Activated T-helper 1 cell treated with Interleukin-2 at 50 U/mL for 16 hours (primary cell): Measurements from ENCODE around the gene XCL1.
A peak's percentile ranks its signal among the peaks of the same experiment; 100 is the strongest.
"Not testable (repeated sequence)": the region's sequence is repeated elsewhere in the genome, so short reads cannot be mapped to it uniquely, and the experiment has no call there.

ENCODE experiments used
- DNase-seq: peaks from one replicate; pipeline ENCODE4 v3.0.0-alpha.2; 2020; ENCODE audit warnings: low read depth

Gene XCL1

DNA sequence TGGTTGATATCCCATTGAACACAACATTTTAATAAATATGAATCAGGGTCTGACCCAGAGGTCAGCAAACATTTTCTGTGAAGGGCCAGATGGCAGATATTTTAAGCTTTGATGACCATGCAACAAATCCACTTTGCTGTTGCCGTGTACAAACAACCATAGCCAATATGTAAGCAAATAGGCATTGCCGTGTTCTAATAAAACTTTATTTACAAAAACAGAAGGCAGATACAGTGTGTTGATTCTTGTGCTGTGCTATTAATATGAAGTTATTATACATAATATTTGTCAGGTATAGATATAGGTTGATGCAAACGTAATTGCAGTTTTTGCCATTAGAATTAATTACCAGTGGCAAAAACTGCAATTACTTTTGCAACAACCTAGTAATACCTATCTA is 8.8 kb upstream of the XCL1 start:
- no peak for DNase-seq

DNA sequence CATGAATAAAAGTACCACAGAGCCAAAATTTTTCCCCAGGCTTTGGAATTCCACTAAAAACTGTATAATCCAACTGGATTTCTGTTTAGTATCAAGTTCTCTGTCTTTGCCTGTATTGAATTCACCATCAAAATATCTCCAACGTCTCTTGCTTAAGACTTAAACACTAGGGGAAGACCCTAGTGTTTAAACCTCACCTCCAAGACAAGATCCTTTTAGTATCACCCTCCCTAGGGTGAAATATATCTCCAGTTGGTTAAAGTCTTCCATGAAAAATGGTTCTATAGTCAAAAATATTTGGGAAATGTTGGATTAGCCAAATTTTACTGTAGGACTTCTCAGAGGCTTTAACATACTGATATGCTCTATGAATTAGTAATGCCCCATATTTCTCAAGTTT is 8.1 kb upstream of the XCL1 start:
- DNase-seq: no peak

DNA sequence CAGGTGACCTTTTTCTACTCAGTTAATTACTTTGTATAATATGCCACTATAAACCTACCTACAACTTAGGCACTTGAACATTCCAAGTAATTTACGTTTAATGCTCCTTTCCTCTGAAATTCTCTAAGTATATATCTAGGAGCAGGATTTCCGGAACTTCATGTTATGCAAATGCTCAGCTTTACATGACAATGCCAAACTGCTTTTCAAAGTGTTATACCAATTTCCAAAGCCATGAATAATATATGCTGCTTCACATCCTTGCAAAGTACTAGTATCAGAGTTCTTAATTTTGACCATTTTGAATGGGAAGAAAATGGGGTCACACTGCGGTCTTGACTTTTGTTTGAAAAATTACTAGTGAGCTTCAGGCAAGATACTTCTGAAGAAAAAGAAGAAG is 5.8 kb upstream of the XCL1 start:
- no peak for DNase-seq

DNA sequence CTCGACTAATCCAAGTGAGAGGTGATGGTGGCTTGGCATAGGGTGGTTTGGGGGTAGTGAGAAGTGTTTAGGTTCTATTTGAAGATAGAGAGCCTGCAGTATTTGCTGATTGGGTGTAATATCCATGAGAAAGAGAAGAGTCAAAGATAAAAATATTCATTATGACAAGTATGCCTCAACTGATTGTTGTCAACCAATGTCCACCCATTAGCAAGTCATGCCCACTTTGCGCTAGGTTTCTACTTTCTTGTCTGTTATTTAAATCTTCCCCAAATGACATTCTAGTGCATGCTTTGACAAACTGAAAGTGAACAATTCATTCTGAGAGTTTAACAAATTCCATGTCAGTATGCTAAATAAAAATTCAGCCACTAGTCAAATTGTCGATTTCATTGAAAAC is 3.8 kb upstream of the XCL1 start:
- DNase-seq: no peak

DNA sequence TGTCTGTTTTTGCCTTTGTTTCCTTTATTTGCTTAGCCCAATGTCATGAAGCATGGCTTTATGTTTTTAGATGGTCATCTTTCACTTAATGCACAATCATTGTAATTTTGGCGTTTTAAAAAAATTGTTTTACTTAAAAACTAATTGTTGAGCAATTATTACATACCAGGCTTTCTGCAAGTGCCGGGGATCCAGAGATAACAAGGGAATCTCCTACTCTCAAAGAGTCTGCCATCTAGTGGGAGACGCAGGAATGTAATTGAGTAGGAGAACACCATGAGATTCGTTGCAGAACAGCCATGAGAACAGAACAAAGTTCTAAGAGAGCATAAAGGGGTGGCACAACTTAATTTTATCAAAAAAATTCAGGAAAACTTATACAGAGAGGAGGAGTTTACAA is 2.2 kb upstream of the XCL1 start:
- DNase-seq: not testable (repeated sequence)

DNA sequence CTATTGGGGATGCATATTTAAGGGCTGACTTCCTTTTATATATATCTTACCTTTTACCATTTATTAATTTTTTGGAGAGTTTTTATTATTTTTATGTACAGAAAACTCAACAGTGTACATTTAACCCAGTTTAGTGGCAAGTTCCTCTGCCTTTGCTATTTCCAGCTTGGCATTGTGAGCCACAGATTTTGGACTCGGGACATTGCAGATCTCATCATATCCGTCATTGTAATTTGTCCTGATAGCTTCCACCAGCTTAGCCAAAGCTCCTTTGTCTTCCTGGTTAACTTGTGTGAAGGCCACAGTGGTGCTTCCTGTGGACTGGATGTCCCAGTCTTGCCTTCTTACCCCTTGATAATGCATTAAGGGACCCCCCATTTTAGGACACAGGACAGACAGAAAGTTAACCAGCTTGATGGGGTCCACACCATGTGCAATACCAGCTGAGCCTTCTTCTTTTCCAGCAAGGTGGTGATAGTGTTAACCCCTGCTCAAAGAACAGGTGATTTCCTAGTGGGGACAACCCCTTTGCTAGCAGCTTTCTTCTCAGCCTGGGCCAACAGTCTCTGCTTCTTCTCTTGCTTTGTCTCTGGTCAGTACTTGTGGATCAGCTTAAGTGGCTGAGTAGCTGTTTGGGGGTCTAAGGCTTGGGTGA is 2.3 kb downstream of the XCL1 start:
- not testable (repeated sequence) for DNase-seq

DNA sequence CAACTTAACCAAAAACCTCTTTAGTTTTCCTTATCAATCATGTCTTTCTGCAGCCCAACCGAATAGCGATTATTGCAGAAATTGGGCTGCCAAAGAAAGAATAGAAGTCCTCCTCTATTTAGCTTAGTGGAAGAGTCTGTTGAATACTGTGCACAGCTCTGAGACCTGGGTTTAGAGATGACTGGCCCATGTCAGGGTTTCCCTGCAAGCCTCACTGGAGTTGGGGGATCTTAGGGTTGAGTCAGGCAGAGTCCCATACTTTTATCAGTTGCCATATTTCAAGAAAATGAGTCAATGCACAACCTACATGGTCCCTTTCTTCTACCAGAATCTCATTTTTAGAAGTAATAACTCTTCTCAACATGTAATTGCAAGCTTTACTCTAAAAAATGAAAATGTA is 3.9 kb downstream of the XCL1 start:
- DNase-seq: not testable (repeated sequence)

DNA sequence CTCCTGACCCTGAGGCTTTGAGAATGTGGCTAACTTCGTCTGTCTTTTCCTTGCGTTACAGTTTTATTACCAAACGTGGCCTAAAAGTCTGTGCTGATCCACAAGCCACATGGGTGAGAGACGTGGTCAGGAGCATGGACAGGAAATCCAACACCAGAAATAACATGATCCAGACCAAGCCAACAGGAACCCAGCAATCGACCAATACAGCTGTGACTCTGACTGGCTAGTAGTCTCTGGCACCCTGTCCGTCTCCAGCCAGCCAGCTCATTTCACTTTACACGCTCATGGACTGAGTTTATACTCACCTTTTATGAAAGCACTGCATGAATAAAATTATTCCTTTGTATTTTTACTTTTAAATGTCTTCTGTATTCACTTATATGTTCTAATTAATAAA is 4.6 kb downstream of the XCL1 start:
- DNase-seq: not testable (repeated sequence)

DNA sequence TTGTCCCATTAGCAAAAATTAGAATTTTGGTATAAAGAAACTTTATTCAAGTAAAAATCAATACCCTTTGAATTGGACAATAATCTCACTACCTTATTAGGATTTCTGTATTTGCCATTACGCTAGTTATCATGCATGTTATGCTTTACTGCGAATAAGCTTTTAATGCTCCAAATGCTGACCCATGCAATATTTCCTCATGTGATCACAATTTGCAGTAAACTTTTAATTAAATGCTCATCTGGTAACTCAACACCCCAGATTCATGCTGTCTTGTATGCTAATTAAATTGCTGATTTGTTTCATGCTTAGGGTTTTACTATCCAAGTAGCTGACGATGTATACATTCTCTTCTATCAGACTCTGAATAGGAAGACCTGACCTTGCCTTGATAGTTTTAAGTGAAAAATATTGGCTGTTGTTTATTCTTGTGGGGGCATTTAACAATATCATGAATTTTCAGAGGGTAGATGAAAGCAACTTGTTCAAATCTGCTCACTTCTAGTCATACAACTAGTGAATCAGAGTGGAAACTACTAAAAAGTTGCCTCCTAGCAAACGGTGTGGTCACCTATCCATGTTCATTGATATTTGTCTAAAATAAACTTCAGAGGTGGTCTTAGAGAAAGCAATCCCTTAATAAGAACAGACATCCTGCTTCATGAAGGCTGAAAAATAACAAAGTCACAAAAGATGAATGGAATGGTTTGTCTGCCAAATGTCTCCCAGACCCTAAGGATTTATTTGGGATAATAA is 5.6 kb downstream of the XCL1 start:
- DNase-seq: no peak

DNA sequence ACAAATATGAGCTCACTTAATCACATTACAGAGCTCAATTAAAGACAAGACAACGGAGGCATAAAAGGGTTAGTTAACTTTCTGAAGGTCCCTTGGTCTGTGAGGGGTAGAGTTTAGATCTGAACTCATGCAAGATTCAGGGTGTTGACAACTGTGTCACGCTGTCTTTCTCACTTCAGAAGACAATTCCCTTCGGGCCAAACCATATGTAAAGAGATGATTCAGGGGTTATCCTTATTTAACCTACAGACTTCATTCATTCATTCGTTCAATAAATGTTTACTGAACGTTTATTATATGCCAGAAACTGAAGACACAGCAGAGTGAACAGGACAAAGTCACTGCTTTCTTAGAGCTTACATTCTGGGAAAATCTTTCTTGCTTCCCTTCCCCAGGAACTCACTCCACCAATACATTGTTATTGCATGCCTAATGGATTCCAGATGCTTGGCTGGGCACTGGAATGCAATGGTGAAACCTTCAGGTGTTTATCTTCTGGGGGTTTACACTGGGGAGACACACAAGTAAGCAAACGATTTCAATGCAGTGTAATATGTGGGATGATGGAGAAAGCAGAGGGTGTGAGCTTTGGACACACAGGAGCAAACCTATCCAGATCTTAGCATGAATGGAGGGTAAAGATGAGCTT is 6.4 kb downstream of the XCL1 start:
- DNase-seq: no peak

DNA sequence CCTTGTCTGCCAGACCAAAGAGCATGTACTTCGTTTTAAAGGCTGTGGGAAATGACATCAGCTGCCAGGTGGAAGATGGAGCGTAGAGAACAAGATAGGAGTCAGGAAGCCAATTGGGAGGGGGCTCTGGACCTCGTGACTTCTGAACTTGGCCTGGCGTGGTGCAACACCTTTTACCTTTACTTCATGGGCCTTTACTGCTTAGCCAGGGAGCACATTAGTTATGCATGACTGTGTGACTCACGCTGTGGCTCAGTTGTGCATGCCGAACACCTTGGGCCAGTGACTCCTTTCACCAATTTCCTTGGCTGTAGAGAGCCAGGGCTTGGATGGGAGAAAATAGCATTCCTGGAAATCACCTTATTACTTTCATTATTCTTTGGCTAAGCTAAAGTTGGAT is 7.2 kb downstream of the XCL1 start:
- no peak for DNase-seq

DNA sequence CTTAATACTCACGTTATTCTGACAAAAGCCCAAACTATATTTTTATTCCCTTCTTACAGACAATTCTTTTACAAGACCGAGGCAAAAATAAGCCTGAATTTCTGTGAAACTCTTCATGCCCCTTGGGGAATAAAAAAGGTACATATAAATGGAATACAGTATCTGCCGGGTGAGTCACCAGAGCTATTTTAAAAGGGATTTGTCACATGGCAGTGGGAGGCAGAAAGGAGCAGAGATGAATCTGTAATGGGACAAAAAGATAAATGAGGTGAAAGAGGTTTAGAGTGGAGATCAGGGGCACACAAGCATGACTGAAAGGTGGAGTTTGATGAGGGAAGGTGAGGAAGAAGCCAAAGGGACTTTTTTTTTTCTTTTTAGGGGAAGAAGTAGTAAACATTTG is 8.8 kb downstream of the XCL1 start:
- no peak for DNase-seq

DNA sequence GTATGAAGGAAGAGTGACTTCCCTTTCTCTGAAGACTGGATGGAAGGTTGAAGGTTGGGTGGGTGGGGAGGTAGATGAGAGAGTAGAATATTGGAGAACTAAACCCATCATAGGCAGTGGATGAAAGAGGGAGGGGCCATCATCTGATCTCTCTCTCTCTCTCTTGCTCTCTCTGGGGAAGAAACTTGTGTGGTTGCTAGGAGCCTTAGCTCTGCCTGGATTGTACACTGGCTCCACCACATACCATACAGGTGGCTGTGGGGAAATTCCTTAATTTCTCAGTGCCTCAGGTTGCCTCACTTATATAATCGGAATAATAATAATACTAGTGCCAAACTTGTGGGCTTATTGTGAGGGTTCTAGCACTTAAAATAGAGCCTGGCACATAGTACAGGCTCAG is 9.5 kb downstream of the XCL1 start:
- no peak for DNase-seq

DNA sequence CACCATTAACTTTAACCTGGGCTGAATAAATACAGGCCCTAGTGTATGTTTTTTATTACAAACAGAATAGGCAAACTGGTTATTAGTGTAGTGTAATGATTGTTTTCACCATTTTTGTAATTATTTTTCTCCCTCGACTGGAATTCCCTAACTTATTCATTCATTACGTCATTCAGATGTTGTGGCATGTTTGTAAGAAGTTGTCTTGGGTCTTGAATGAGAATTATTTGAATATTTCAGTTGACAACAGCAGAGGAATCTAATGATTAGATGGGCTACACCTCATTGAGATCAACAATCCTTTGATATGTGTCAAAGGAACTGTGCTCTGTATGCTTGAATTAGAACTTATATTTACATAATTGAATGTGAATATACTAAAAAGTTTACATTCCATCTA is 12.8 kb downstream of the XCL1 start:
- DNase-seq: no peak

DNA sequence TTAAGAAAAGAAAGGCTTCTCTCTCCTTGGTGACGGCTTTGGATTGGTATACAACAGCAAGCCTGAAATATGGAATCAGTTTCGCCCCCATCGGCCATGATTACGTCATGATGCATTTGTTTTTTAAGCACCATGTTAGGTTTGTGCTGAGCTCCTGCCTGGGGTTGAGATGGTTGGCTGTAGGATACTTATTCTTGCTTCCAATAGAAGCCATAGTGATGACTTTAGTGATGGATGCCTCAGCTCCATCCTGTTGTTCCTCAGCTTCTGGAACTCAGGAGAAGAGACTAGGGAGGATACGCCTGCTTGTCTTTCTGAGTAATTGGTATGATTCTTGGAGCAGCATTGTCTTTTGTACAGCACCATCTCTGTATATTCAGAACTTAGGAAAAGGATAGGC is 14.7 kb downstream of the XCL1 start:
- no peak for DNase-seq

DNA sequence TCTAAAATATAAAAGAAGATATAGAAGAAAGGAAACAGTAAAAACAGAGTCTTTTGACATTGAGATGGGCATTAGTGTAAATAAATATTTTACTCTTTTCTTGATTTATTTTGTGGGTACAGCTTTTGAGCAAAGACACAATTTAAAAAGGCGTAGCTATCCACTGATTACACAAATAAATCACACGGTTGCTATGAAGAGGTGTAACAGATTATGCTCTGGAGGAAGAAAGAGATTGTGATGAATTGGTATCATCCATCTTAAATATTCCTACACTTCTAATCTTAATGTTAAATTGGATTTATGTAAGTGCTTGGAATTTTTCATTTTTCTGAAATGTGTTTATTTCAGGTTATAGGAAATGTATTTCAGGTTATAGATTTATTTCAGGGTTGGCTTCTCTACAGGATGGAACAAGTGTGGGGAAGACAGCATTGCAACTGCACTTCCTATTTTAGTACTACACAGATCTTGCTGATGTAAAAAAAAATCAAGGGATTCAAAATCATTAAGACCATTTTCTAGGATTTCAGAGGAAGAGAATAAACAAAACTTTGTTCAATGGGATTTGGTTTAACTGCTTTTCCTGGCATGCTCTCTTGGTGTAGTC is 15.3 kb downstream of the XCL1 start:
- no peak for DNase-seq

DNA sequence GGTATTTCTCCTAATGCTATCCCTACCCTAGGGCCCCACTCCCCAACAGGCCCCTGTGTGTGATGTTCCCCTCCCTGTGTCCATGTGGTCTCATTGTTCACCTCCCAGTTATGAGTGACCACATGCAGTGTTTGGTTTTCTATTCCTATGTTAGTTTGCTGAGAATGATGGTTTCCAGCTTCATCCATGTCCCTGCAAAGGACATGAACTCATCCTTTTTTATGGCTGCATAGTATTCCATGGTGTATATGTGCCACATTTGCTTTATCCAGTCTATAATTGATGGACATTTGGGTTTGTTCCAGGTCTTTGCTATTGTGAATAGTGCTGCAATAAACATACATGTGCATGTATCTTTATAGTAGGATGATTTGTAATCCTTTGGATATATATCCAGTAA is 19.0 kb downstream of the XCL1 start:
- DNase-seq: not testable (repeated sequence)

DNA sequence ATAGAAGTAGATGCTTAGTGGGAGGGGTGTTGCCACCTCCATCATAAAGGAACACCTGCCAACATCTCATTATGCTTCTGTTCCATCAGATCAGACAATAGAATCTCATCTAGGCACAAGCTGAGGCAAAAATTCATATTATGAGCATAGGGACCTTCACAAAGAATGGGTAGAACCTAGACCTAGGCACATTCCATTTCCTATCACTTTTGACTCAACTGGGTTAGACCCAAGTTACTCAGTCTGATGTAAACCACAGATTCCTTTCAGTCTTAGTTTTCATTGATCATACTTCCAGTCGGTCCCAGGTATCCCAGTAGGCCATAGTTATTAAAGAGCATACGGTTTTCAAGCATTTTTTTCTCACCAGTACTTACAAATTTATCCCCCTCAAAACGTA is 21.7 kb downstream of the XCL1 start:
- no peak for DNase-seq

DNA sequence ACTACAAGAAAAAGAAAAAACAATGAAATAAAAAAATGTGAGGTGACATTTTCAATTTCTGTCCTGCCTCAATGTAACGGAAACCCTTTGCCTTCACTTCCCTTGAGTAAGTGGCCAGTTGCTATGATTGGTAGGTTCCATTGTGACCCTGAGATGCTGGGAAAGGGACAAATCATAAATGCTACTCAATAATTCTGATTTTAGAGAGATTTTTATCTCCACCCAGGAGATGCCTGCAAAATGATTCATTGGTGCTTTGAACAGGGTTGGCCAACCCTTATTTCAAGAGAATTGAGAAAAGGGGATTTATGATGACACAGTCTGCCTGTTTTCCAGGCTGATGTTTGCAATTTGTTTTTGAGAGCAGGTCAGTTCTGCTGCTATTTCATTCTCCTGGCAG is 22.5 kb downstream of the XCL1 start:
- DNase-seq: no peak

DNA sequence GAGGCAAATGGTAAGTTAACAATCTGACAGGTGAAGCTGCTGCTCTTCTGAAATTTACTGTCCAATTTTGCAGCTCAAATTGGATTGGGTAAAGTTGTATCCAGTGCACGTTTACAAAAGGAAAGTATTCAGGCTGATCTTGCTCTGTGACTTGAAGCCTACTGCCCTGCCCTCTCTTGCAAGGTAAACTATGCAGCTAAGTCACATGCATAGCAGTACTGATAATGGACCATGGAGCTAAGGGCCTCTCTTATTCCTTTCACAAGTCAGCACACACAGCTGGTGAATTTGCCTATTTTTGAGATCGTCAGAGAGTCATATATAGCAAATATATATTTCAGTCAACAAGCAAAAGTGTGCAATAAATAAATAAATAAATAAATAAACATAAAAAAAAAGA is 23.2 kb downstream of the XCL1 start:
- no peak for DNase-seq

DNA sequence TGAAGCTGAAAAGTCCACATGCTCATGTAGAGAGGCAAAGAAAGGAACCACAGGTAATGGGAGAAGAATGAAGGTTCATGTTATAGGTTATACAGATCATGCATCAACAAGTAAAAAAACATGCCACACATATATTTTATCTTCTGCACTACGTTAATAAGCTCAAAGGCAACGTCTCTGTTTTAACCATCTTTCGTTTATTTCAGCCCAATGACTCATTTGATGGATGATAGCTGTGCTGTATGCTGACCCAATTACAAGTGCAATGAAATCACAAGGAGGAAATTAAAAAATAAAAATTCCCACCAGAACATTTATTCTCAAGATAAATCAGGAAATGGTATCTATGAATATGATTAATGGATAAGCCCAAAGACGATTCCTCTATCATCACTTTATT is 24.6 kb downstream of the XCL1 start:
- DNase-seq: no peak

DNA sequence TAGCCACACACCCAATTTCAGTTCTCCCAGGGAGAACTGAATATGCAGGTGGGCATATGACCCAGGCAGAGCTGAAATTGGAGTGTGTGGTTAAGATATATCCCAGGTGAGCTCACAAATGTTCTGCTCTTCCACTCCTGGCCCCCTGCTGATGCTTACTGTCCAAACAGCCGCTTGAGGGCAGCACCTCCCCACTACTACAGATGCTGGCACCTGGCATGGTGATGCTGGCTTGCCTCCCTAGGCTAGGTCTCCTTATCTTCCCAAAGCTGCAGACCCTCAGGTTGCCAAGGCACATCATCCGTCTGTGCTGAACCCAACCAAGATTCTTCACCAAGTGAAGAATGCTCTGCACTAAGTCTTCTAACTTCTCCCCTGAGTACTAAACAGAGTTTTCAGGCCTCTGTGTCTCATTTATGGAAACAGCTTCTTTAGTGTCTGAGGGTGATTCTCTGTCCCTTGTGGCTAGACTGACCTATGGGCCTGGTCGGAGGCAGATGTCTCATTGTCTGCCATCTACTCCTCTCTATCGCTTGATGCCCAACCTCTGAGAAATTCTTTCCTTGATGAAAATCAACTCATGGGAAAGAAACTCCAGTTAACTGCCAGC is 27.2 kb downstream of the XCL1 start:
- DNase-seq: peak; percentile 41

DNA sequence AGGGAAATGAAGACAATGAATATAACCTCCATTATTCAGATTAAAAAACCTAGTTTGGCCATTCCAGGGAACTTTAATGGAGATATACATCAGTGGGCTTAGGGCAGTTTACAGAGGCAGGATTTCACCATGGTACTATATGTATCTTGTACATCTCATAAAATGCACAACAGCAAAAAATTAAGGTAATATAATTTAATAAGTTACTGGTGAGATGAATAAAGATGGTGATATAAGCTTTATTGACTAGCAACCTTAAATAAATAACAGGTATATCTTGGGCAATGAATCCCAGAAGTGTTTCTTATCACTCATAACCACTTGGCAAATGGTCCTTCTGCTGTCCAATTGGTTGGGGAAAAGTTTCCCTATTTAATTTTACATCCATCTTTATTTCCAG is 29.0 kb downstream of the XCL1 start:
- no peak for DNase-seq
